Large intestine (tissue), 3 donors: ENCODE results near the gene AMER1. TPM values are rescaled to one million over a fixed set of nuclear protein-coding genes. Genes with fewer than 3 reads are reported as not detected.

Source experiments
- DNase-seq, 2 donors: peaks; one replicate each; pipeline versions ENCODE4 v3.0.0 to v3.0.0-alpha.2; 2013
- H3K27ac ChIP-seq: one replicate; pipeline ENCODE4 v1.5.1; 2013; ENCODE audit warnings: low read length
- H3K27me3 ChIP-seq: 2 replicates; pipeline ENCODE4 v1.6.1; 2013; ENCODE audit warnings: low read length; ENCODE audit not compliant: control insufficient read depth, insufficient read depth
- H3K36me3 ChIP-seq: 2 replicates; pipeline ENCODE4 v1.6.1; 2013; ENCODE audit warnings: low read length; ENCODE audit not compliant: control insufficient read depth, insufficient read depth
- H3K4me1 ChIP-seq: one replicate; pipeline ENCODE4 v1.6.1; 2013; ENCODE audit warnings: low read length; ENCODE audit not compliant: control insufficient read depth, insufficient read depth
- H3K4me3 ChIP-seq: one replicate; pipeline ENCODE4 v1.5.1; 2013; ENCODE audit warnings: low read length
- H3K9me3 ChIP-seq: one replicate; pipeline ENCODE4 v1.6.1; 2013; ENCODE audit warnings: mild to moderate bottlenecking, low read depth, low read length, moderate library complexity; ENCODE audit not compliant: control insufficient read depth
- WGBS: methylation state at CpG from one replicate; pipeline ENCODE4 v1.1.5; 2013; ENCODE audit warnings: low lambda C conversion rate; ENCODE audit not compliant: insufficient coverage; 5-methylcytosine and 5-hydroxymethylcytosine counted together
- polyA plus RNA-seq: library from polyadenylated mRNA; unstranded; fragments of 120-200 nt; gene quantifications from one replicate; pipeline ENCODE4 v1.2.1, GENCODE V29; 2013

The AMER1 gene
- polyA plus RNA-seq, 1 donor: 5.1 TPM

GRCh38 chrX:64204252-64204651, 1.3 kb downstream of the AMER1 start:
- DNase-seq: peak in 1 of 2 donors; percentile 30
- no peaks in the 10 kb centered on the region for H3K36me3 ChIP-seq
- H3K4me3 ChIP-seq: peak overlapping the region; percentile 57
- WGBS: no CpG with 5 or more reads among the region's 23 CpGs
- no peaks in the 10 kb centered on the region for H3K4me1 ChIP-seq
- no peaks in the 10 kb centered on the region for H3K9me3 ChIP-seq
- H3K27ac ChIP-seq: no peak overlapping the region
- H3K27me3 ChIP-seq: no peaks in the 10 kb centered on the region

- H3K4me3 ChIP-seq: no peak overlapping the region
- DNase-seq: no peak
- WGBS: no CpG with 5 or more reads among the region's 2 CpGs
- no peaks in the 10 kb centered on the region for H3K36me3 ChIP-seq
- H3K4me1 ChIP-seq: no peaks in the 10 kb centered on the region
- H3K9me3 ChIP-seq: no peaks in the 10 kb centered on the region
- no peak overlapping the region for H3K27ac ChIP-seq
- no peaks in the 10 kb centered on the region for H3K27me3 ChIP-seq
Observed at GRCh38 chrX:64202808-64203325, 2.6 kb downstream of the AMER1 start.

GRCh38 chrX:64198036-64198435, 7.5 kb downstream of the AMER1 start:
- H3K27ac ChIP-seq: no peak overlapping the region
- no peaks in the 10 kb centered on the region for H3K4me1 ChIP-seq
- no peak for DNase-seq
- no peaks in the 10 kb centered on the region for H3K36me3 ChIP-seq
- no peaks in the 10 kb centered on the region for H3K9me3 ChIP-seq
- H3K4me3 ChIP-seq: no peak overlapping the region
- H3K27me3 ChIP-seq: no peaks in the 10 kb centered on the region

GRCh38 chrX:64196606-64197005, 8.9 kb downstream of the AMER1 start:
- no peaks in the 10 kb centered on the region for H3K9me3 ChIP-seq
- no peak for DNase-seq
- H3K27me3 ChIP-seq: no peaks in the 10 kb centered on the region
- no peak overlapping the region for H3K4me3 ChIP-seq
- peaks cover 9% of the 10 kb centered on the region for H3K36me3 ChIP-seq
- H3K27ac ChIP-seq: no peak overlapping the region
- WGBS: no CpG with 5 or more reads among the region's 3 CpGs
- no peaks in the 10 kb centered on the region for H3K4me1 ChIP-seq

GRCh38 chrX:64195862-64196261, 9.6 kb downstream of the AMER1 start:
- H3K36me3 ChIP-seq: peaks cover 15% of the 10 kb centered on the region
- DNase-seq: no peak
- WGBS: no CpG with 5 or more reads among the region's 1 CpG
- no peaks in the 10 kb centered on the region for H3K4me1 ChIP-seq
- H3K9me3 ChIP-seq: no peaks in the 10 kb centered on the region
- H3K27me3 ChIP-seq: no peaks in the 10 kb centered on the region
- no peak overlapping the region for H3K27ac ChIP-seq
- no peak overlapping the region for H3K4me3 ChIP-seq

- WGBS: no CpG with 5 or more reads among the region's 5 CpGs
- H3K4me3 ChIP-seq: no peak overlapping the region
- DNase-seq: no peak
- no peaks in the 10 kb centered on the region for H3K9me3 ChIP-seq
- H3K36me3 ChIP-seq: peaks cover 26% of the 10 kb centered on the region
- H3K27ac ChIP-seq: no peak overlapping the region
- no peaks in the 10 kb centered on the region for H3K4me1 ChIP-seq
- no peaks in the 10 kb centered on the region for H3K27me3 ChIP-seq
Observed at GRCh38 chrX:64192673-64193072, 12.8 kb downstream of the AMER1 start.

- no peak for DNase-seq
- no CpG with 5 or more reads among the region's 3 CpGs for WGBS
- Histone ChIP-seq H3K4me1 (no peaks in the 10 kb centered on the region), H3K9me3 (no peaks in the 10 kb centered on the region), H3K27ac (no peak overlapping the region), H3K27me3 (no peaks in the 10 kb centered on the region), H3K4me3 (no peak overlapping the region), H3K36me3 (peaks cover 26% of the 10 kb centered on the region)
Observed at GRCh38 chrX:64192040-64192439, 13.5 kb downstream of the AMER1 start.

- no peaks in the 10 kb centered on the region for H3K4me1 ChIP-seq
- H3K4me3 ChIP-seq: no peak overlapping the region
- no peaks in the 10 kb centered on the region for H3K9me3 ChIP-seq
- no peak for DNase-seq
- WGBS: no CpG with 5 or more reads among the region's 19 CpGs
- H3K36me3 ChIP-seq: peaks cover 26% of the 10 kb centered on the region
- no peak overlapping the region for H3K27ac ChIP-seq
- H3K27me3 ChIP-seq: no peaks in the 10 kb centered on the region
Observed at GRCh38 chrX:64191281-64192010, 14.1 kb downstream of the AMER1 start.

- H3K27me3 ChIP-seq: no peaks in the 10 kb centered on the region
- peaks cover 26% of the 10 kb centered on the region for H3K36me3 ChIP-seq
- H3K27ac ChIP-seq: no peak overlapping the region
- no peak overlapping the region for H3K4me3 ChIP-seq
- no CpG with 5 or more reads among the region's 10 CpGs for WGBS
- H3K9me3 ChIP-seq: no peaks in the 10 kb centered on the region
- no peaks in the 10 kb centered on the region for H3K4me1 ChIP-seq
- DNase-seq: no peak
Observed at GRCh38 chrX:64190136-64190740, 15.3 kb downstream of the AMER1 start.

- no peak for DNase-seq
- no peaks in the 10 kb centered on the region for H3K27me3 ChIP-seq
- no peak overlapping the region for H3K27ac ChIP-seq
- peaks cover 26% of the 10 kb centered on the region for H3K36me3 ChIP-seq
- H3K4me1 ChIP-seq: no peaks in the 10 kb centered on the region
- H3K9me3 ChIP-seq: no peaks in the 10 kb centered on the region
- H3K4me3 ChIP-seq: no peak overlapping the region
- WGBS: no CpG with 5 or more reads among the region's 3 CpGs
Observed at GRCh38 chrX:64188901-64189300, 16.6 kb downstream of the AMER1 start.

GRCh38 chrX:64187762-64188150, 17.8 kb downstream of the AMER1 start:
- Histone ChIP-seq H3K27ac (no peak overlapping the region), H3K9me3 (no peaks in the 10 kb centered on the region), H3K4me3 (no peak overlapping the region), H3K4me1 (no peaks in the 10 kb centered on the region), H3K36me3 (peaks cover 26% of the 10 kb centered on the region), H3K27me3 (no peaks in the 10 kb centered on the region)
- no peak for DNase-seq
